GM12878 (cell line): ENCODE data around the gene TMSB4X. TPM values are rescaled to one million over a fixed set of nuclear protein-coding genes. Genes with fewer than 3 reads are reported as not detected.

Source experiments
- ATF2 ChIP-seq: IDR thresholded peaks from 2 replicates; pipeline ENCODE4 v1.6.1; 2012; ENCODE audit warnings: low read length, inconsistent platforms
- BCLAF1 ChIP-seq: fragments of 450-650 bp; IDR thresholded peaks from 2 replicates; pipeline ENCODE4 v1.6.1; 2017; ENCODE audit warnings: antibody characterized with exemption, mild to moderate bottlenecking, moderate library complexity
- BMI1 ChIP-seq: fragments of 450-650 bp; IDR thresholded peaks from 2 replicates; pipeline ENCODE4 v1.6.1; 2016; ENCODE audit warnings: mild to moderate bottlenecking, moderate library complexity, borderline replicate concordance
- CBX3 ChIP-seq: fragments of 200-600 bp; sonication (generic); IDR thresholded peaks from 2 replicates; pipeline ENCODE4 v1.6.1; 2016; ENCODE audit warnings: low read depth, borderline replicate concordance
- ETV6 ChIP-seq, 2 experiments: fragments of 450-650 bp in 1 of 2; IDR thresholded peaks in 1 of 2; conservative IDR thresholded peaks in 1 of 2; 2 replicates each; pipeline ENCODE4 v1.6.1; 2014; ENCODE audit warnings: antibody characterized with exemption in 1 of 2, borderline replicate concordance in 1 of 2, low read depth in 1 of 2, mild to moderate bottlenecking in 1 of 2, moderate library complexity in 1 of 2
- HDAC6 ChIP-seq: fragments of 200-600 bp; sonication (generic); IDR thresholded peaks from one replicate; pipeline ENCODE4 v1.8.0; 2017; ENCODE audit warnings: antibody characterized with exemption; ENCODE audit not compliant: unreplicated experiment
- IRF5 ChIP-seq: fragments of 450-650 bp; IDR thresholded peaks from 2 replicates; pipeline ENCODE4 v1.6.1; 2017; ENCODE audit warnings: borderline replicate concordance
- KDM1A ChIP-seq: fragments of 200-600 bp; sonication (generic); IDR thresholded peaks from 2 replicates; pipeline ENCODE4 v1.6.1; 2016; ENCODE audit warnings: borderline replicate concordance
- MYB ChIP-seq: fragments of 150-350 bp; IDR thresholded peaks from 2 replicates; pipeline ENCODE4 v1.6.1; 2014; ENCODE audit warnings: mild to moderate bottlenecking, low read depth, low read length, borderline replicate concordance
- POLR2AphosphoS2 ChIP-seq: IDR thresholded peaks from 2 replicates; pipeline ENCODE4 v1.6.1; 2011; ENCODE audit warnings: low read depth, mild to moderate bottlenecking, low read length, improper control_type of control experiment, moderate library complexity
- RELA ChIP-seq: fragments of 450-650 bp; IDR thresholded peaks from 2 replicates; pipeline ENCODE4 v1.8.0; 2014; ENCODE audit warnings: borderline replicate concordance; ENCODE audit not compliant: partially characterized antibody
- SMARCA5 ChIP-seq: fragments of 450-650 bp; IDR thresholded peaks from 2 replicates; pipeline ENCODE4 v1.6.1; 2017; ENCODE audit warnings: mild to moderate bottlenecking
- ZBED1 ChIP-seq: IDR thresholded peaks from 2 replicates; pipeline ENCODE4 v1.6.1; 2016; ENCODE audit warnings: borderline replicate concordance
- ZBTB33 ChIP-seq: fragments of 450-650 bp; IDR thresholded peaks from 2 replicates; pipeline ENCODE4 v1.6.1; 2017; ENCODE audit warnings: mild to moderate bottlenecking
- ZBTB4 ChIP-seq: fragments of 450-650 bp; formaldehyde crosslinking; IDR thresholded peaks from 2 replicates; pipeline ENCODE4 v1.4.0; 2022; ENCODE audit warnings: mild to moderate bottlenecking, moderate library complexity
- ZNF24 ChIP-seq: fragments of 450-650 bp; IDR thresholded peaks from 2 replicates; pipeline ENCODE4 v1.6.1; 2017; ENCODE audit warnings: antibody characterized with exemption, mild to moderate bottlenecking
- ZNF274 ChIP-seq: IDR thresholded peaks from one replicate; pipeline ENCODE4 v1.8.0; 2011; ENCODE audit not compliant: insufficient read length, insufficient read depth
- ZSCAN29 ChIP-seq: fragments of 450-650 bp; IDR thresholded peaks from 2 replicates; pipeline ENCODE4 v1.6.1; 2017; ENCODE audit warnings: mild to moderate bottlenecking, moderate library complexity
- polyA plus RNA-seq, 11 experiments: library from polyadenylated mRNA; depleted of rRNA in 4 of 11; unstranded in 6 of 11; stranded (reverse) in 5 of 11; fragments of >200 nt; fragmentation: Nextera tagmentation in 4 of 11; fragmentation: Illumina TruSeq in 1 of 11; extraction: Ambion mirVana in 4 of 11; extraction: Trizol in 1 of 11; gene quantifications; 1 replicate in 1 of 11; 2 replicates in 10 of 11; pipeline versions ENCODE4 v1.2.1 to v1.2.3, GENCODE V29; 2011 to 2016; ENCODE audit warnings: inconsistent platforms in 2 of 11, missing spikeins in 2 of 11, low read depth in 1 of 11
- total RNA-seq, 4 experiments: library from RNA; depleted of rRNA in 3 of 4; stranded (reverse); fragments of >200 nt in 3 of 4; fragmentation: Illumina TruSeq in 1 of 4; extraction: Trizol in 1 of 4; gene quantifications; 2 replicates each; pipeline versions ENCODE4 v1.2.1 to v1.2.3, GENCODE V29; 2013 to 2021

The TMSB4X gene
- total and polyA plus RNA-seq, 10 of the 15 experiments (the other 5 are each of a cell fraction or from before 2014, with no cell fraction given), result 13,924 to 37,234 (median 23,705) TPM

DNA sequence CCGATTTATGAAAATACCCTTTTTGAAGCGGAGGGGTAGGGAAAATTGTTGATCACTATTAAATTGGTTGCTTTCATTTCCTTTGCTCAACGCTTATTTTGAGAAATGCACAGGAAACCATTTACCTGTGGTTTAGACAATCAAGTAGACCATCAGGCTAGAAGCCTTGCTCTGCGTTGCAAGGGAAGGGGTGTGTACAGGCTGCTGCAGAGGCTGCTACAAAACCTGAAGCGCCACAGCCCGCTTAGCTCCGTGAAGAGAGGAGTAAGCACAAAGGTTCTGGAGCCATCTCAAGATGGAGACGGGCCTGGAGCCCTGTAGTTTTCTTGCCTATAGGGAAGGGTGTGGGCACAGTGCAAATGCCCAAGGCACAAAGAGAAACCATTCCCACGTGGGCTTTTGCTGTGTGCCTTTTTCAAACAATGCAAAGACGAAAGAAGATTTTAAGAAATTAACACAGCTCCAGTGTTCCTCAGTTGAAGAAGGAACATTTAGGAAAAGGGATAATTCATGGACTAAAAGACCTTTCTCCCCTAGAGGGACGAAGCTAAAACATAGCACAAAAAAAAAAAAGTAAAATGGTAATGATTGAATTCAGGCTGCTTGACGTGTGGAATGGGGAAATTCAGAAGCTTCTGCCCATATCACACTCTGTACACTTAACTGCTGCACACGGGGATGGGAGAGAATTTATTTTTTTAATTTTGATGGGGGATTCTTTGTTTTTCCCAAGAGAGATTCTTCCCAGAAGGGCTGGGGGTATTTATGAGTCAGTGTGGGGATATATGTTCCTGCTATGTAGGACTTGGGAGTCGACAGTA, 3.5 kb downstream of the TMSB4X start (continued):
- TF ChIP-seq BCLAF1, result peak; percentile 30; the same call in 1 of the 2 replicates
- TF ChIP-seq HDAC6, result no peak
- TF ChIP-seq ATF2, result no peak
- peak; percentile 82 for TF ChIP-seq ZBTB4
- TF ChIP-seq KDM1A, result no peak
- peak; percentile 17 for TF ChIP-seq RELA
- TF ChIP-seq SMARCA5, result peak; percentile 67; the same call in 1 of the 2 replicates
- TF ChIP-seq ZNF274, result no peak
- TF ChIP-seq ETV6 (conservative IDR thresholded peaks at IDR 0.05 in 1 of 2, IDR thresholded peaks at IDR 0.05 in 1 of 2; ENCODE audit: borderline replicate concordance in 1 of 2, low read depth in 1 of 2), result peak in 1 of 2 experiments; percentile 88; a peak in 2 of 4 replicates
- no peak for TF ChIP-seq IRF5
- peak; percentile 81 for TF ChIP-seq BMI1
- TF ChIP-seq ZBTB33, result no peak
- no peak for TF ChIP-seq MYB
- no peak for TF ChIP-seq ZSCAN29
- no peak for TF ChIP-seq ZNF24
- peak; percentile 95; the same call in 1 of the 2 replicates for TF ChIP-seq ZBED1
- no peak for TF ChIP-seq CBX3
- peak; percentile 98 for TF ChIP-seq POLR2AphosphoS2
